DND-41 (cell line): ENCODE measurements around the gene CHMP6.
"Not testable (repeated sequence)": the region's sequence is repeated elsewhere in the genome, so short reads cannot be mapped to it uniquely, and the experiment has no call there.

Experiments used
- ATAC-seq: fragments of 200-7000 bp; cut with Tn5 transposase; 3 replicates; pipeline ENCODE4 v1.9.1; 2021; ENCODE audit warnings: low read depth; ENCODE audit not compliant: insufficient read depth
- DNase-seq: peaks from one replicate; pipeline ENCODE4 v3.0.0-alpha.2; 2020
- H2AFZ ChIP-seq: 2 replicates; pipeline ENCODE4 v1.6.0; 2012; ENCODE audit warnings: low read depth, low read length
- H3K27ac ChIP-seq: 2 replicates; pipeline ENCODE4 v1.5.1; 2012; ENCODE audit warnings: low read length, inconsistent platforms
- H3K27me3 ChIP-seq: fragments of 200-600 bp; sonication (generic); 2 replicates; pipeline ENCODE4 v1.6.0; 2012; ENCODE audit warnings: low read length, mild to moderate bottlenecking, inconsistent platforms; ENCODE audit not compliant: insufficient read depth, poor library complexity
- H3K36me3 ChIP-seq: 2 replicates; pipeline ENCODE4 v1.5.1; 2012; ENCODE audit warnings: low read length, inconsistent platforms; ENCODE audit not compliant: insufficient read depth
- H3K4me1 ChIP-seq: 2 replicates; pipeline ENCODE4 v1.5.1; 2012; ENCODE audit warnings: mild to moderate bottlenecking, low read length; ENCODE audit not compliant: insufficient read depth
- H3K4me2 ChIP-seq: 2 replicates; pipeline ENCODE4 v1.6.0; 2012; ENCODE audit warnings: mild to moderate bottlenecking, moderate library complexity, low read length, inconsistent platforms; ENCODE audit not compliant: insufficient read depth
- H3K4me3 ChIP-seq, 2 experiments: fragments of 200-600 bp in 1 of 2; shearing (Covaris generic) in 1 of 2; 2 replicates each; pipeline ENCODE4 v1.5.1; 2012 to 2016; ENCODE audit warnings: inconsistent platforms in 2 of 2, low read length in 2 of 2, mild to moderate bottlenecking in 2 of 2, low read depth in 1 of 2, moderate library complexity in 1 of 2
- H3K79me2 ChIP-seq: 2 replicates; pipeline ENCODE4 v1.6.0; 2012; ENCODE audit warnings: low read length, inconsistent platforms; ENCODE audit not compliant: insufficient read depth
- H3K9ac ChIP-seq: 2 replicates; pipeline ENCODE4 v1.6.0; 2012; ENCODE audit warnings: low read depth, mild to moderate bottlenecking, inconsistent platforms, low read length, moderate library complexity
- H3K9me3 ChIP-seq: 2 replicates; pipeline ENCODE4 v1.5.1; 2012; ENCODE audit warnings: low read length, moderate library complexity, mild to moderate bottlenecking, inconsistent platforms; ENCODE audit not compliant: insufficient read depth, severe bottlenecking
- H4K20me1 ChIP-seq: 2 replicates; pipeline ENCODE4 v1.6.0; 2012; ENCODE audit warnings: low read length; ENCODE audit not compliant: insufficient read depth
- EZH2 ChIP-seq: IDR thresholded peaks from 3 replicates; pipeline ENCODE4 v1.6.1; 2012; ENCODE audit warnings: borderline replicate concordance, low read depth, mild to moderate bottlenecking, moderate library complexity, low read length, inconsistent platforms; ENCODE audit not compliant: severe bottlenecking
- TF ChIP-seq, protein P1 (sequence below): IDR thresholded peaks from 2 replicates; pipeline ENCODE4 v1.5.1; 2012; ENCODE audit warnings: borderline replicate concordance, low read length, moderate library complexity, mild to moderate bottlenecking; ENCODE audit not compliant: poor library complexity, severe bottlenecking; ENCODE audit errors: extremely low read depth

Gene CHMP6

DNA sequence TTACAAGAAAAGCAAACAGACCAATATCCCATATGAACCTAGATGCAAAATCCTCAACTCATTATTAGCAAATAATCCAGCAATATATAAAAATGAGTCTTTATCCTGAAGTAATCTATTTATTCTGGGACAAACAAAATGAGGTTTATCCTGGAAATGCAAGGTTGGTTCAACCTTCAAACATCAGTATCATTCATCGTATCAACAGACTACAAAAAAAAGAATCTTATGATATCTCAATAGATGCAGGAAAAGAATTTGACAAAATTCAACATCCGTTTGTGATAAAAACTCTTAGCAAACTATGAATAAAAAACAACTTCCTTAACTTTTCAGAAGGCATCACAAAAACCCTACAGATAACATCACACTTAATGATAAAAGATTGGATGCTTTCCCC is 24.9 kb downstream of the CHMP6 start:
- Histone ChIP-seq H3K79me2 (no peaks in the 10 kb centered on the region), H3K36me3 (no peaks in the 10 kb centered on the region), H3K27me3 (no peaks in the 10 kb centered on the region), H3K4me1 (peaks cover 28% of the 10 kb centered on the region), H3K9me3 (no peaks in the 10 kb centered on the region), H2AFZ (no peak overlapping the region), H3K27ac (peak overlapping the region; percentile 89; the same call in 1 of the 2 replicates), H3K4me3 (no peak overlapping the region), H4K20me1 (no peaks in the 10 kb centered on the region), H3K9ac (no peak overlapping the region), H3K4me2 (no peak overlapping the region)
- TF ChIP-seq, protein P1, sequence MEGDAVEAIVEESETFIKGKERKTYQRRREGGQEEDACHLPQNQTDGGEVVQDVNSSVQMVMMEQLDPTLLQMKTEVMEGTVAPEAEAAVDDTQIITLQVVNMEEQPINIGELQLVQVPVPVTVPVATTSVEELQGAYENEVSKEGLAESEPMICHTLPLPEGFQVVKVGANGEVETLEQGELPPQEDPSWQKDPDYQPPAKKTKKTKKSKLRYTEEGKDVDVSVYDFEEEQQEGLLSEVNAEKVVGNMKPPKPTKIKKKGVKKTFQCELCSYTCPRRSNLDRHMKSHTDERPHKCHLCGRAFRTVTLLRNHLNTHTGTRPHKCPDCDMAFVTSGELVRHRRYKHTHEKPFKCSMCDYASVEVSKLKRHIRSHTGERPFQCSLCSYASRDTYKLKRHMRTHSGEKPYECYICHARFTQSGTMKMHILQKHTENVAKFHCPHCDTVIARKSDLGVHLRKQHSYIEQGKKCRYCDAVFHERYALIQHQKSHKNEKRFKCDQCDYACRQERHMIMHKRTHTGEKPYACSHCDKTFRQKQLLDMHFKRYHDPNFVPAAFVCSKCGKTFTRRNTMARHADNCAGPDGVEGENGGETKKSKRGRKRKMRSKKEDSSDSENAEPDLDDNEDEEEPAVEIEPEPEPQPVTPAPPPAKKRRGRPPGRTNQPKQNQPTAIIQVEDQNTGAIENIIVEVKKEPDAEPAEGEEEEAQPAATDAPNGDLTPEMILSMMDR, result no peak
- no peak for TF ChIP-seq EZH2
- ATAC-seq (no peak), DNase-seq (no peak)

DNA sequence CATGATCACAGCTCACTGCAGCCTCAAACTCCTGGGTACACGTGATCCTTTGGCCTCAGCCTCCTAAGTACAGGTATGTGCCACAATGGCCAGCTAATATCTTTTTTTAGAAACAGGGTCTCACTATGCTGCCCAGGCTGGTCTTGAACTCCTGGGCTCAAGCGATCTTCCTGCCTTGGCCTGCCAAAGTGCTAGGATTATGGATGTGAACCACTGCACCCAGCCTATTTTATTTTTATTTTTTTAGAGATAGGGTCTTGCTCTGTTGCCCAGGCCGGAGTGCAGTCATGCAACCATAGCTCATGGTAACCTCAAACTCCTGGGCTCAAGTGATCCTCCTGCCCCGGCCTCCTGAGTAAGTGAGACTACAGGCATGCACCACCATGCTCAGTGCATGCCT is 25.7 kb downstream of the CHMP6 start:
- DNase-seq, H3K27me3 ChIP-seq, H4K20me1 ChIP-seq, H3K79me2 ChIP-seq, H3K9me3 ChIP-seq, ATAC-seq, H3K36me3 ChIP-seq: not testable (repeated sequence)
- peak overlapping the region; percentile 62 for H3K9ac ChIP-seq
- peak overlapping the region; percentile 62 for H2AFZ ChIP-seq
- peaks cover 28% of the 10 kb centered on the region for H3K4me1 ChIP-seq
- H3K4me3 ChIP-seq, result peak overlapping the region in 1 of 2 experiments; percentile 51; a peak in 2 of 4 replicates
- peak overlapping the region; percentile 89 for H3K27ac ChIP-seq
- H3K4me2 ChIP-seq, result peak overlapping the region; percentile 67

DNA sequence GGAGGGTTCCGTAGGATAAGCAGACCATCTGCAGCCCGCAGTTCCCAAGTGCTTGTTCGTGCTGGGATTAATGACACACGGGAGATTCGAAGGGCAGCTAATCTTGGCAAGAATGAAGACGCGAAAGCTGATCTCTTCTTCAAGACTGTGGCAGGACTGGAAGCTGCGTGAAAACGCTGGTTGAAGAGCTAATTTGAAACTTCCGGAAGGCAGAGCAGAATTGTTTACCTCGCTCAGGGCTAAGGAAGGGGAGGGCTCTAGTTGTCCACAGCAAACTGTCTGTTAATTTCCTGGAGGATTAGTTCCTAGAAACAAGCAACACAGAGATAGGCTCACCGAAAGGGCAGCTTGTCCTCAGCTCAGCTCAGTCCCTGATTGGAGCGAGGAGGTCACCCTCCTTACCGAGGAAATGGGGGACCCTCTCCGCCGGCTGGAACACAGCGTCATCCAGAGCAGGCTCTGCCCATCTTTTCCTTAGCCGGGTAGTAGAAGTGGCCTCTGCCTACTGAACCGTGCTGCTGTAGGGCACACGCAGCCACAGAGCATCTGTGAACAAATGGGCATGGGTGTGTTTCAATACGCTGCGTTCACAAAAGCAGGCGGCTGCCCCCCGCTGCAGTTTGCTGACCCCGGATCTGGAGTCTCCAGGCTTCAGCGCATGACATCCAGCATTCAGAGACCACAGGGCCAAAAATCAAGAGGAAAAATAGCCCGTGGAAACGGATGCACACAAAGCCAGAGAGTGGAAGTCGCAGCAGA is 26.6 kb downstream of the CHMP6 start:
- peaks cover 28% of the 10 kb centered on the region for H3K4me1 ChIP-seq
- peaks cover 3% of the 10 kb centered on the region; the same call in 1 of the 2 replicates for H4K20me1 ChIP-seq
- no peaks in the 10 kb centered on the region for H3K36me3 ChIP-seq
- no peak for TF ChIP-seq EZH2
- TF ChIP-seq, protein P1, result no peak
- no peaks in the 10 kb centered on the region for H3K79me2 ChIP-seq
- no peaks in the 10 kb centered on the region for H3K9me3 ChIP-seq
- peak overlapping the region; percentile 62 for H3K9ac ChIP-seq
- H3K27me3 ChIP-seq, result no peaks in the 10 kb centered on the region
- H3K4me2 ChIP-seq, result peak overlapping the region; percentile 67
- ATAC-seq (peak; percentile 85), DNase-seq (peak; percentile 75)
- H3K4me3 ChIP-seq, result peak overlapping the region; percentile 5 to 51; a peak in 3 of 4 replicates
- peak overlapping the region; percentile 89 for H3K27ac ChIP-seq
- peak overlapping the region; percentile 62 for H2AFZ ChIP-seq

DNA sequence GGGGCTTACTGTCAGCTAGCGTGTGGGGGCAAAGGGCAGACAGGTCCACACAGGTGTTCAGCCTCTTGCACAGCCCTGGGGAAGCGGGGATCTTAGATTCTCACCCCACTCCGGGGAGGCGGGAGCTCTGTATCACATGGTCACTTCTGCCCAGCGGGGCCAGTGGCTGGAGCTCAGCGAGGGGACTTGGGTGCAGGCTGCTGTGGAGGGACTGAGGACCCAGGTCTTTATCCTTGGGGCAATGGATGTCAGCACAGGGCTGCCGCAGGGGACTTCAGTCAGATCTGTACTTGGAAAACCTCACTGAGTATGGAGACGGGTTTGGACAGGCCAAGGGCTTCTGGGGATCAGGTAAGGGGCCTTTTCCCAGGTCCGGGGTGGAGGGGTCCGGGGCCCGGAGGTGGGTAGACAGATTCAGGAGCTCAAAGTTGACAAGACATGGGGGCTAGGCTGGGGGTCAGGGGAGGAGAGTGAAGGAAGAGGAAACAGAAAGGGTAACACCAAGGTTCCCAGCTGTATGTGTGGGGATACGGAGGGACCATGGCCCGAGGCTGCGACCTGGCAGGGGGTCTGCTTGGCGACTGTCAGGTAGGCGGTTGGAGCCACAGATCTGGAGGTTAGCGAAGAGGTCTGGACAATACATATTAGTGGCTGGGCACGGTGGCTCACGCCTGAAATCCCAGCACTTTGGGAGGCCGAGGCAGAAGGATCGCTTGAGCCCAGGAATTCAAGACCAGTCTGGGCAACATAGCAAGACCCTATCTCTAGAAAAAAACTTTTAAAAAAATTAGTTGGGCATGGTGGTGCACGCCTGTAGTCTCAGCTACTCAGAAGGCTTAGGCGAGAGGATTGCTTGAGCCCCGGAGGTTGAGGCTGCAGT is 28.2 kb downstream of the CHMP6 start:
- peak overlapping the region; percentile 62 for H3K27ac ChIP-seq
- no peaks in the 10 kb centered on the region for H3K79me2 ChIP-seq
- DNase-seq (no peak), ATAC-seq (no peak)
- H3K9me3 ChIP-seq, result no peaks in the 10 kb centered on the region
- no peak overlapping the region; the same call in 1 of the 2 replicates for H3K9ac ChIP-seq
- H2AFZ ChIP-seq, result no peak overlapping the region
- no peak overlapping the region for H3K4me2 ChIP-seq
- no peak for TF ChIP-seq EZH2
- H3K4me1 ChIP-seq, result peaks cover 36% of the 10 kb centered on the region
- no peaks in the 10 kb centered on the region for H3K36me3 ChIP-seq
- H4K20me1 ChIP-seq, result peaks cover 3% of the 10 kb centered on the region; the same call in 1 of the 2 replicates
- H3K4me3 ChIP-seq, result no peak overlapping the region
- H3K27me3 ChIP-seq, result no peaks in the 10 kb centered on the region
